ENCODE results near the gene PCYOX1L.

The PCYOX1L gene

GRCh38 chr5:149357370-149358293 lies at the start of gene PCYOX1L:
TSS of gene PCYOX1L (plus strand) at chr5:149358046. CDS start at chr5:149358069, 23 bp downstream.
- DNase-seq (ENCODE audit: low read depth in 1 of 2, low spot score in 1 of 2), result peak; percentile 94 to 98

- no peak for DNase-seq (ENCODE audit: low read depth in 1 of 2, low spot score in 1 of 2)
Observed at GRCh38 chr5:149309354-149309753, 48.5 kb upstream of the PCYOX1L start.

- no peak for DNase-seq (ENCODE audit: low read depth in 1 of 2, low spot score in 1 of 2)
Observed at GRCh38 chr5:149310488-149310887, 47.4 kb upstream of the PCYOX1L start.

- no peak for DNase-seq (ENCODE audit: low read depth in 1 of 2, low spot score in 1 of 2)
Observed at GRCh38 chr5:149310947-149311658, 46.7 kb upstream of the PCYOX1L start.

GRCh38 chr5:149313151-149313841 lies 44.5 kb upstream of the PCYOX1L start:
- DNase-seq (ENCODE audit: low read depth in 1 of 2, low spot score in 1 of 2), result no peak

GRCh38 chr5:149314571-149315111 lies 43.2 kb upstream of the PCYOX1L start:
- no peak for DNase-seq (ENCODE audit: low read depth in 1 of 2, low spot score in 1 of 2)

GRCh38 chr5:149315753-149316152 lies 42.1 kb upstream of the PCYOX1L start:
- no peak for DNase-seq (ENCODE audit: low read depth in 1 of 2, low spot score in 1 of 2)

- DNase-seq (ENCODE audit: low read depth in 1 of 2, low spot score in 1 of 2), result peak in 1 of 2 donors; percentile 10
Observed at GRCh38 chr5:149317281-149318048, 40.4 kb upstream of the PCYOX1L start.

- no peak for DNase-seq (ENCODE audit: low read depth in 1 of 2, low spot score in 1 of 2)
Observed at GRCh38 chr5:149319174-149319573, 38.7 kb upstream of the PCYOX1L start.

GRCh38 chr5:149320791-149321330 lies 37.0 kb upstream of the PCYOX1L start:
- no peak for DNase-seq (ENCODE audit: low read depth in 1 of 2, low spot score in 1 of 2)

GRCh38 chr5:149322518-149322917 lies 35.3 kb upstream of the PCYOX1L start:
- DNase-seq (ENCODE audit: low read depth in 1 of 2, low spot score in 1 of 2), result no peak

GRCh38 chr5:149323210-149323609 lies 34.6 kb upstream of the PCYOX1L start:
- DNase-seq (ENCODE audit: low read depth in 1 of 2, low spot score in 1 of 2), result no peak

GRCh38 chr5:149323621-149324205 lies 34.1 kb upstream of the PCYOX1L start:
- DNase-seq (ENCODE audit: low read depth in 1 of 2, low spot score in 1 of 2), result no peak

- no peak for DNase-seq (ENCODE audit: low read depth in 1 of 2, low spot score in 1 of 2)
Observed at GRCh38 chr5:149324641-149325040, 33.2 kb upstream of the PCYOX1L start.

- no peak for DNase-seq (ENCODE audit: low read depth in 1 of 2, low spot score in 1 of 2)
Observed at GRCh38 chr5:149325166-149325735, 32.6 kb upstream of the PCYOX1L start.

GRCh38 chr5:149325894-149326293 lies 32.0 kb upstream of the PCYOX1L start:
- DNase-seq (ENCODE audit: low read depth in 1 of 2, low spot score in 1 of 2), result no peak

GRCh38 chr5:149326611-149327010 lies 31.2 kb upstream of the PCYOX1L start:
- no peak for DNase-seq (ENCODE audit: low read depth in 1 of 2, low spot score in 1 of 2)

GRCh38 chr5:149328177-149328576 lies 29.7 kb upstream of the PCYOX1L start:
- no peak for DNase-seq (ENCODE audit: low read depth in 1 of 2, low spot score in 1 of 2)

GRCh38 chr5:149333711-149334443 lies 24.0 kb upstream of the PCYOX1L start:
- no peak for DNase-seq (ENCODE audit: low read depth in 1 of 2, low spot score in 1 of 2)

Data from activated CD4-positive, alpha-beta T cell treated with anti-CD3 and anti-CD28 coated beads, Interleukin-2, amount 50 U/mL, for 24 hours (primary cell).